Occipital lobe (tissue), 2 donors: Measurements from ENCODE around the gene ATP1B2. TPM values are rescaled to one million over a fixed set of nuclear protein-coding genes. Genes with fewer than 3 reads are reported as not detected.
A peak's percentile ranks its signal among the peaks of the same experiment; 100 is the strongest.

ENCODE experiments used
- DNase-seq: peaks from one replicate; lab custom pipeline; 2025; lab: John Stamatoyannopoulos, UW
- total RNA-seq: library from RNA; depleted of rRNA; stranded (reverse); fragments of >200 nt; gene quantifications from one replicate; pipeline ENCODE4 v1.2.3, GENCODE V29; 2014

Gene ATP1B2
- total RNA-seq, 1 donor from 2014 or later = 5.0 TPM

- no peak for DNase-seq
These were observed 34.3 kb downstream of the ATP1B2 start for GRCh38 chr17:7684851-7685532.

- peak; percentile 85 for DNase-seq
These were observed 35.0 kb downstream of the ATP1B2 start for GRCh38 chr17:7685533-7686221.

- peak; percentile 80 for DNase-seq
These were observed 35.7 kb downstream of the ATP1B2 start for GRCh38 chr17:7686222-7687071.

- peak; percentile 84 for DNase-seq
These were observed 36.6 kb downstream of the ATP1B2 start, which contains the start of gene TP53 for GRCh38 chr17:7687072-7687907. Gene TP53 (minus strand): TSS chr17:7687490. CDS start chr17:7676594, 10,896 bp downstream.

GRCh38 chr17:7687908-7688807 is 37.4 kb downstream of the ATP1B2 start, which contains the start of gene WRAP53:
Gene WRAP53 (plus strand): TSS chr17:7688477. CDS start chr17:7688649, 172 bp downstream.
- peak; percentile 97 for DNase-seq

GRCh38 chr17:7688808-7689316 is 38.1 kb downstream of the ATP1B2 start:
- no peak for DNase-seq

- no peak for DNase-seq
These were observed 44.9 kb downstream of the ATP1B2 start for GRCh38 chr17:7695586-7695985.

- no peak for DNase-seq
These were observed 47.3 kb downstream of the ATP1B2 start for GRCh38 chr17:7697828-7698588.

- DNase-seq = no peak
These were observed 49.8 kb downstream of the ATP1B2 start for GRCh38 chr17:7700510-7700909.

- no peak for DNase-seq
These were observed 51.0 kb downstream of the ATP1B2 start for GRCh38 chr17:7701681-7702080.

GRCh38 chr17:7702776-7703175 is 52.0 kb downstream of the ATP1B2 start:
- DNase-seq = no peak

GRCh38 chr17:7703584-7704479 is 53.1 kb downstream of the ATP1B2 start:
- DNase-seq = peak; percentile 39

GRCh38 chr17:7704601-7705268 is 54.0 kb downstream of the ATP1B2 start, which contains the start of gene EFNB3:
Gene EFNB3 (plus strand): TSS chr17:7705202. CDS start chr17:7705599, 397 bp downstream.
- DNase-seq = peak; percentile 45

- no peak for DNase-seq
These were observed 54.8 kb downstream of the ATP1B2 start for GRCh38 chr17:7705269-7706255.

GRCh38 chr17:7706631-7707354 is 56.1 kb downstream of the ATP1B2 start:
- DNase-seq = no peak
